ENCODE results near the gene ANXA11. TPM values are rescaled to one million over a fixed set of nuclear protein-coding genes. Genes with fewer than 3 reads are reported as not detected.
A peak's percentile ranks its signal among the peaks of the same experiment; 100 is the strongest.

The ANXA11 gene
- total RNA-seq, 2 experiments from 2014 or later: 153 to 159 TPM

- intact Hi-C loops (cut with DNase I, micrococcal nuclease): no loop called here
- TF ChIP-seq CTCF (IDR thresholded peaks at IDR 0.05): no peak
- Mint-ChIP-seq H3K27ac (peak overlapping the region; percentile 27), H3K36me3 (ENCODE audit: low read depth) (peaks cover 90% of the 10 kb centered on the region), H3K9me3 (no peaks in the 10 kb centered on the region), H3K27me3 (no peaks in the 10 kb centered on the region), H3K4me1 (ENCODE audit: low read depth) (peaks cover 10% of the 10 kb centered on the region), H3K4me3 (no peak overlapping the region)
- Histone ChIP-seq H3K9me3 (ENCODE audit: control insufficient read depth in 1 of 2, insufficient read depth in 1 of 2, low read length in 2 of 2) (no peaks in the 10 kb centered on the region), H3K27ac (ENCODE audit: low read depth in 1 of 2, low read length in 2 of 2) (no peak overlapping the region), H3K36me3 (ENCODE audit: insufficient read depth, low read length) (peaks cover 99% of the 10 kb centered on the region), H3K4me1 (ENCODE audit: insufficient read depth, low read length) (peaks cover 6% of the 10 kb centered on the region), H3K27me3 (ENCODE audit: control insufficient read depth in 1 of 2, insufficient read depth in 2 of 2, low read length in 2 of 2) (no peaks in the 10 kb centered on the region), H3K4me3 (ENCODE audit: low read length) (no peak overlapping the region)
- ChIA-PET POLR2A (interaction anchor here (0.9 to 1.9 kb wide), 2 partner anchors 14 to 21 kb away, joined by 4 to 6 read pairs; no protein-coding TSS in a partner anchor), CTCF (no interaction called here)
- ATAC-seq (ENCODE audit: poor library complexity): no peak
- no peak for DNase-seq
Observed at GRCh38 chr10:80166581-80167470, 38.5 kb downstream of the ANXA11 start.

- ChIA-PET POLR2A (interaction anchor here (0.6 to 1.4 kb wide), 2 partner anchors 21 to 22 kb away, joined by 3 to 7 read pairs; no protein-coding TSS in a partner anchor), CTCF (interaction anchor here (0.9 kb wide), 1 partner anchor 58 kb away, joined by 3 read pairs; no protein-coding TSS in a partner anchor)
- no peak for DNase-seq
- Mint-ChIP-seq H3K9me3 (no peaks in the 10 kb centered on the region), H3K4me3 (no peak overlapping the region), H3K36me3 (ENCODE audit: low read depth) (peaks cover 94% of the 10 kb centered on the region), H3K4me1 (ENCODE audit: low read depth) (peaks cover 10% of the 10 kb centered on the region), H3K27me3 (no peaks in the 10 kb centered on the region), H3K27ac (no peak overlapping the region)
- Histone ChIP-seq H3K4me3 (ENCODE audit: low read length) (no peak overlapping the region), H3K9me3 (ENCODE audit: control insufficient read depth in 1 of 2, insufficient read depth in 1 of 2, low read length in 2 of 2) (no peaks in the 10 kb centered on the region), H3K4me1 (ENCODE audit: insufficient read depth, low read length) (no peaks in the 10 kb centered on the region), H3K36me3 (ENCODE audit: insufficient read depth, low read length) (peaks cover 97% of the 10 kb centered on the region), H3K27ac (ENCODE audit: low read depth in 1 of 2, low read length in 2 of 2) (no peak overlapping the region), H3K27me3 (ENCODE audit: control insufficient read depth in 1 of 2, insufficient read depth in 2 of 2, low read length in 2 of 2) (no peaks in the 10 kb centered on the region)
- no peak for ATAC-seq (ENCODE audit: poor library complexity)
- intact Hi-C loops (cut with DNase I, micrococcal nuclease): no loop called here
- TF ChIP-seq CTCF (IDR thresholded peaks at IDR 0.05): no peak
Observed at GRCh38 chr10:80165173-80165572, 40.2 kb downstream of the ANXA11 start.

GRCh38 chr10:80164596-80164995 is 40.7 kb downstream of the ANXA11 start:
- Histone ChIP-seq H3K9me3 (ENCODE audit: control insufficient read depth in 1 of 2, insufficient read depth in 1 of 2, low read length in 2 of 2) (no peaks in the 10 kb centered on the region), H3K27ac (ENCODE audit: low read depth in 1 of 2, low read length in 2 of 2) (no peak overlapping the region), H3K4me1 (ENCODE audit: insufficient read depth, low read length) (no peaks in the 10 kb centered on the region), H3K27me3 (ENCODE audit: control insufficient read depth in 1 of 2, insufficient read depth in 2 of 2, low read length in 2 of 2) (no peaks in the 10 kb centered on the region), H3K36me3 (ENCODE audit: insufficient read depth, low read length) (peaks cover 98% of the 10 kb centered on the region), H3K4me3 (ENCODE audit: low read length) (no peak overlapping the region)
- intact Hi-C loops (cut with DNase I, micrococcal nuclease): no loop called here
- no peak overlapping the region for H3K4me3 Mint-ChIP-seq
- no peak for TF ChIP-seq CTCF (IDR thresholded peaks at IDR 0.05)
- CTCF ChIA-PET: interaction anchor here (0.9 kb wide), 1 partner anchor 58 kb away, joined by 3 read pairs; no protein-coding TSS in a partner anchor
- peaks cover 94% of the 10 kb centered on the region for H3K36me3 Mint-ChIP-seq (ENCODE audit: low read depth)
- ATAC-seq (ENCODE audit: poor library complexity) (no peak), DNase-seq (no peak)
- POLR2A ChIA-PET: interaction anchor here (1.4 kb wide), 1 partner anchor 23 kb away, joined by 7 read pairs; no protein-coding TSS in a partner anchor
- H3K4me1 Mint-ChIP-seq (ENCODE audit: low read depth): peaks cover 4% of the 10 kb centered on the region
- H3K27me3 Mint-ChIP-seq: no peaks in the 10 kb centered on the region
- no peak overlapping the region for H3K27ac Mint-ChIP-seq
- no peaks in the 10 kb centered on the region for H3K9me3 Mint-ChIP-seq

All from CD4-positive, alpha-beta T cell (primary cell).